HG03558 (cell line): ENCODE data around the gene SMLR1.

Experiments used
- ATAC-seq: cut with Tn5 transposase; IDR thresholded peaks from one replicate; pipeline ENCODE4 v1.9.1; 2021; ENCODE audit warnings: moderate number of reproducible peaks; ENCODE audit not compliant: unreplicated experiment; ENCODE audit errors: extremely low read depth

Gene SMLR1

DNA sequence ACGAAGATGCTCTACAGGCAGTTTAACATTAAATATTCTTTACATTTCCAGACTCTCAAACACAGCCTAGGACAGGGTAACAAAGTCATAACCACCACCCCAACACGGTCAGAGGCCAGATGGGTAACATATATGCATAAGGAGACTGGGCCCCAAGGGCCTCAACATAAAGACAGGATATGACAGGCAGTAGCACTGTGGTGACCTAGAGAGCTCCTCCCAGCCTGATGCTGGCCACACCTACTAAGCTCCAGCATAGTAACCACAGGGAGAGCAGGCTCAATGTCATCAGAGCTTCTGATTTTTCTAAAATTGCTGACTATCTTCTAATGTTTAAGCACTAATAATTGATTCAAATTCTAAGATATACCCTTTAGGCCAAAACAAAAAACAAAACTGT lies 21.7 kb downstream of the SMLR1 start:
- ATAC-seq, result peak; percentile 63

DNA sequence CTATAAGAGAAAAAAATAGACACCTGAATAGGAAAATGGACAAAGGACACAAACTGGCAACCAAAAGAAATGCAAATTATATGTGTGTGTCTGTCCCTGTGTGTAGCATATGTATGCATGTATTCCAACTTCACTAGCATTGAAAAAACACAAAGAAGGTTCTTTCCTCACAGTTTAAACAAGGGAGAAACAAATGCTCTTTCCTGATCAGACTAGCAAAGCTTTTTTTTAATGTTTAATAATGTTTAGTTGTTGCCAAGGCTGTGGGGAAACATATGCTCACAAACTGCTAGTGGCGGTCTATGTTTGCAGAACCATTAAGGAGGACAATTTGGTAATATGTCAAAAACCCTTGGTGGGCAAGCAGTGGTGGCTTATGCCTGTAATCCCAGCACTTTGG lies 22.4 kb downstream of the SMLR1 start:
- no peak for ATAC-seq

DNA sequence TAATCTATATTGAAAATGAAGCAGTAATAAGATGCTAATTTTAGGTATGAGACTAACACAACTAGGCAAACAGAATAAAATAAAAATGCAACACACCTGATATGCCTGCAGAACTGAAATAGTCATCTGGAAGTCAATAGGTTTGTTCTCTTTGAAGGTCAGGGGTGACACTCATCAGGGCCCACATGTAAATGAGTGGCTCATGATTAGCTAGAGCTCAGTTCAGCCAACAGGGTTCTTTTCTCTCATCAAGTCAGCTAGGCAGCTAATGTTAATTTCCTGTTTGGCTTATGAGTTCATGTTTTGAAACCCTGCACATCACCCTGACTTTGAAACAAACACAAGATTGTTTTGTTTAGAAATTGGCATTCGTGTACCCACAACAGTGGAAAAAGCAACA lies 23.8 kb downstream of the SMLR1 start:
- ATAC-seq, result no peak

DNA sequence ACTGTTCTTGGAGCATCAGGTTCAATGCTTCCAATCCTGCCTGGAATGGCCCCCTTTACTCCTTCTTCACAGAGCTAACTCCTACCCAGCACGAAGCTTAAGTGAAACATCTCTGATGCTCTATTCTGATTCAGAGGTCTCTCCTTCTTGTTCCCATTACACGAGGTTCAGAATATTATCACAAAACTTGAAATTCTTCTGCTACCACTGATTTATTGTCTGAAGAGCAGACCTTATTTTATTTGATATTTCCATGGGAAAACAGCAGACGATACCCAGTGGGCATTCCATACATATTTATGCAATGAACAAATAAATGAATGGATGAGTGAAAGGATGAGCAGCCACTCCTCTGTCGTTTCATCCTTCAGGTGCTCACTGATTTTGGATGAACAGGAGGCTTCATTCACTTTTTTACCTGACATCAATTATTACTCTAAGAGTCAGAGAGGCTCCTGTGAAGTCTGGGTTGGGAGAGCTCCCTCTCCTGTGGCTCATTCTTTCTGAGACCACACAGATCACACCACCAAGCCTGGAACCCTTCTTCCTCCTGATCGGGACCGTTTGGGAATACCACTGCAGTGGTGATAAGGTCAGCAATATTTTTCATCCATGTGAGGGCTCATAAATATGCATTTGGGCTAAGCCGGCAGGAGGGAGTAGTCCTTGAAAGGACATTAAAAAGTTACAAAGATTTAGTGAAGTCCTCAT lies 25.8 kb downstream of the SMLR1 start:
- ATAC-seq, result no peak

DNA sequence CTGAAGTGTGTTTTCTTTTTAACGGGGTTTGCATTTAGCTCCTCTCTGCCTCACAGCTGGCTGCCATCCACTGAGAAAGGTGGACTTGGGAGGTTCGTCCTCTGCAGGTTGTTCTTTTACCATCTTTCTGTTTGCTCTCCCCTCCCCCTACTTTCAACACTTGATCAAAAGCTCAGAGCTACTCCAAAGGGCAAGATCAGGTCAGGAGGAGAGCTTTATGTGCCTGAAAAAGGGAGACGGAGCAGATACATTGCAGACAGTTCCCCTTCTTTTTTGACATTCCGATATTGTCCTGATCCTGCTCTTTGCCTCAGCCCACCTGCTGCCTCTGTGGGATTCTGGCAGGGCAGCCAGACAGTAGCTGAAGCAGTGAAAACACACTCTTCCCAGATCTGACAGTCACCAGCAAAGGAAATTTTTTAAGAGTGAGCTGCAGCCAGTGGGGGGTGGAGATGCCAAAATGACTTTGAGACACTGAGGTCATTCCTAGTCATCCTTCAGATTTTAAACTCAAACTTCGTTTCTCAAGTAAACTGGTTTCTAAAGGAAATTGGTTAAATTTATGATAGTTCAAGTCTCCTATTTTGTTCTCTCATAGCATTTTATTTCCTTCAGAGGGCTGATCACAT lies 26.5 kb downstream of the SMLR1 start:
- ATAC-seq, result no peak

DNA sequence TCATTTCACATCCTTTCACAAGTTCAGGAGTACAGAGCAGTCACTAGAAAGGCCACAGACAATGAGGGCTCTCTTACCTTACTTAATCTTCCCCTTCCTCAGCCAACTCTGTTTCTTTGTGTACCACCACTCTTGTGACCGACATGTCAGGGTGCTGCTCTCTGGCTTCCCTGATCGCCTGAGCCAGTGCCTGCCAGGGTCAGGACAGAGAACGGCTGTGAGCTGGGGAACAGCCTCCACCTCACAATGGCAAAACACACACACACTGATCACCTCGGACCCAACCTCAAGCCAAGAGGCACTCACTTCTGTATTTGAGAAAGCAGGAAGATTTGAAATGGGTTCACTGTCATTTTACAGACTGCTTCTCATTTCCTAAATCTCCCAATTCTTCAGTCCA lies 30.8 kb downstream of the SMLR1 start:
- no peak for ATAC-seq

DNA sequence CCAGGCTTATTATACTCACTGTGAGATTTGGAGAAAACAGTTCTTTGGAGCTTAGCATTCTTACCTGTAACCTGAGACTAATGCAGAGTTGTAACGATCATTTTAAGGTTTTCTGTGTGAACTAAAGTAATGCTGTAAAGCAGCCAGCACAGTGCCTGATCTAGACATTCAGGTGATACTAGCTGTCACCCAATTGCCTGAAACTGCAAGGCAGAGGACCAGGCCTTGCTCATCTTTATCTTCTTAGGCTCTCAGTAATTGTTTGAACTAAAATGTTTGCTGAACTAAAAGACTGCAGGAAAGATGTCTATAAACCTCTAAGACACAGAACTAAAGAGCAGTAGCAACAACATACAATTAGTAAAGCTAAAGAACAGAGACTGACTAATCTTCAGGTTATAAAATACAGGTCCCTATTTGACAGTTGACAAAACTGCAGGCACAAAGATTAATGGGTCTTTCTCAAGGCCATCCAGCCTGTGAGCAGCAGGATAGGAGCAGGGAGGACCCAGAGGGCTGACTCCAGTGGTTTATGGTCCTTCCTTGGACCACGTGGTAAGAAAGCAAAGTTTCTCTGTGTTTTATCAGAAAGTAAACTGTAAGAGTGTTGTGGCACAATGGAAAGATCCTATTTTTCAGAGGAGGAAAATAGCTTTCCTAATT lies 31.4 kb downstream of the SMLR1 start:
- no peak for ATAC-seq

DNA sequence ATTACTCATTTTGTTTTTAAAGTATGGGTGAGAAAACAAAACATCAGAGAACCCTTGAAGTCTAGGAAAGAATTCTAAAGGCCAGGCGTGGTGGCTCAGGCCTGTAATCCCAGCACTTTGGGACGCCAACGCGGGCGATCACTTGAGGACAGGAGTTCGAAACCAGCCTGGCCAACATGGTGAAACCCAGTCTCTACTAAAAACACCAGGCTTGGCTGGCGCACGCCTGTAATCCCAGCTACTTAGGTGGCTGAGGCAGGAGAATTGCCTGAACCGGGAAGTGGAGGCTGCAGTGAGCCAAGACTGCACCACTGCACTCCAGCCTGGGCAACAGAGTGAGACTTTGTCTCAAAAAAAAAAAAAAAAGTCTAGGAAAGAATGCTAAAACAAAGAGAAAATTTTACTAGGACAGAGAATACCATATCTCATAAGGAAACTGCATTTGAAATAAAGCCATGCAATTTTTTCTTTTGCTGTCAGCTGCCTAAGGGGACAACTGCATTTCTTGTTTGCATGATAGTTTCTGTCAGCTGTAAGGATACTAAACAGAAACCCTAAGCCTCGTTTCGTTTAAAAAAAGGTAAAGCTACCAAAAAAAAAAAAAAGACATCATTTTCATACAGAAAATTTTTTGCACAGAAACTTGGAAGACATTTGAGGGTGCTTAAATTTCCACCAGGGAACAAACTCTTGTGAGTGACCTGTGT lies 32.1 kb downstream of the SMLR1 start:
- ATAC-seq, result no peak

DNA sequence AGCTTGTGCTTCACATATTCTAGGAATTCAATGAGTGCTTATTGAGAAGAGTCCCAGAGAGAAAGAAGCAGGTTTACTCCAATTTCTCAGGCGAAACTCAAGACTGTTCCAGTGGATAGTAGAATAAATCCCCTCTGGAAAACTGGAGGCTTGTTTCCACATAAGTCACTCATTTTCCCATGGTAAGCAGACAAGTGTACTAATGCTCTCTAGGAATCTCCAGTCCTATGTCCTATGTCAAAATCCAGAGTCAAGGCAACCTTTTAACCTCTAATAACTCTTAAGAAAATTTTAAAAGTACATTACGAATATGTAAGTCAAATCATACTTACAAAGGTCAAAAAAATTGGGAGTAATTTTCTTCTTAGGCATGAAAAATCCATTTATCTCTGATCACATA lies 35.2 kb downstream of the SMLR1 start:
- no peak for ATAC-seq

DNA sequence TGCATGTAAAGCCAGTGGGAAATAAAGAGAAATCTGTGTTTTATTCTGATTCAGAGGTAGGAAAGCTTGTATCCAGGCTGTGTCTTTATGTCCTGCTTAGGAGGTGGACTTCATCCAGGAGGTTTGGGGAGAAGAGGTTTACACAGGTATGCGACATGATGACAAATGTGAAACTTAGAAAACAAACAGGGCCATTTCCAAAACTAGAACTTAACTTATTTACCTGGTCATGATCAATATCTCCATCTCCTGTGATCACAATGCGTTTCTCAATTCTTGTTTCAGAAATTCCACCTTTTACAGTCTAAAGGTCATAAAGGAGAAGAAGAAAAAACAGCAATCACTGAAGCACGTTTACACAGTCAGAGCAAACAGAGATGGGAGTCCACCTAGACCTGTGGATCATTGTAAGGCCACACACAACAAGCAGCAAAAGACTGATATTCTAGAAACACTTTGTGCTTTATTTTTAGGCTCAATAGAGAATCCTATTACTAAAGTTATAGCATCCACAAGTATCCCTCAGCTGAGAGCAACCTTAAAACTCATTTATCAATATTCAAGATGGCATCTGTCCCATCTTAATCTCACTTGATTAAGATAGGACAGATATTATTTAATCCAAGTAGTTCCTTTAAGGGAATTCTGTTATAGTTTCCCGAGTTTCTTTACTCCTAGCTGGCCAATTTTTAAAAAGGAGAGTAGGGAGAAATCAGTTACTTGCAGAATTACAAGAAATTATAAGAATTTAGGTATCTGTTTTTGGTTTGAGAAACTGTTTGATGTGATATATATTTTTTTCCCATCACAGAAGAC lies 36.4 kb downstream of the SMLR1 start:
- no peak for ATAC-seq

DNA sequence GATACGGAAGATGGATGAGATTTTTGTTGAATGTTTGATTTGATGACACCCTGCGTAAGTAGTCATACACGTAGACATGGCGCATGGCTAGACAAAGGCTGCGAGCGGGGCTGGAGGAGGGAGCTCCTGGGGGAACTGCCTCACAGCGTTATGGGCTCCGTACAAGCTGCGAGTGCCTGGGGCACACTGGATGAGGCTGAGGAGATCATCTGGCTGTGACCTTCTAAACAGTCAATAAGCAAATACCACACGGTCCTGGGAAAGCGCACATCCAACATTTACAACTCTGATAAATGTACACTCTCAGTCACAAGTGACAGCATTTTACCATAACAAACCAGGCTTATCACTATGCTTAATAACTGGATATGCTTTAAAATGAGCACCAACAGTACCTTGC lies 37.1 kb downstream of the SMLR1 start:
- ATAC-seq, result no peak

DNA sequence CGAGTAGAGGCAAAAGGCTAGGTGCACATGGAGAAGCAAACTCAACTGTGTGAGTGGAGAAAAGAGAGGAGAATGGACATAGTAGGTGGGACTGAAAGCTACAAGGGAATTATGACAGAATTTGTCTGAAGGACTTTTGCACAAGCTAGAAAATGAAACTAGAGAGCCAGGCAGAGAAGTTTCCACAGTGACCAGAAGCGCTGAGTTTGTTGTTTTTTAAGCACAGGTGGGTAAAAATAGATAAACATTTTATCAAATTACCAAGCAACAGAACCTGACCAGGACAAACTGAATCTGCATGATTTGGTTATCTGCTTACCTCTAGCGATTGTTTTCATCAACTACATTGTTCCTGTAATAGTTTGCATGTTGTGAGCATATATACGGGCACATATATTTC lies 38.6 kb downstream of the SMLR1 start:
- no peak for ATAC-seq

DNA sequence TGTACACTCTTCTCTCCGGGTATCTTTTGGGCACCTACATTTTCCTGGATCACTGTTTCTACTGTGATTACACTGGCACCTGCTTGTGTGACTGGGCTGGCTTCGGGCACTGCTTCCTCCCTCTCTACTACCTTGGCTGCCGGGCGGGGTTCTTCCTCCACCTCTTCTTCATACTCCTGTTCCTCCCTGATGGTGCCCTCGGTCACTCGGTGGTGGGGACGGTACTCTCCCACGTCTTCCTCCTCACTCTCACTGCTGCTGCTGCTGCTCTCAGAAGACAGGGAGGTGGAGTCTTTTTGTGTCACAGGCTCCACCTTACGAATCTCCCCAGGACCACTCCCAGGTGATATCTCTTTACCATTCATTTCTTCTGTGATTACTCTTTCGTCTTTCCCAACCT lies 42.5 kb downstream of the SMLR1 start:
- ATAC-seq, result no peak

DNA sequence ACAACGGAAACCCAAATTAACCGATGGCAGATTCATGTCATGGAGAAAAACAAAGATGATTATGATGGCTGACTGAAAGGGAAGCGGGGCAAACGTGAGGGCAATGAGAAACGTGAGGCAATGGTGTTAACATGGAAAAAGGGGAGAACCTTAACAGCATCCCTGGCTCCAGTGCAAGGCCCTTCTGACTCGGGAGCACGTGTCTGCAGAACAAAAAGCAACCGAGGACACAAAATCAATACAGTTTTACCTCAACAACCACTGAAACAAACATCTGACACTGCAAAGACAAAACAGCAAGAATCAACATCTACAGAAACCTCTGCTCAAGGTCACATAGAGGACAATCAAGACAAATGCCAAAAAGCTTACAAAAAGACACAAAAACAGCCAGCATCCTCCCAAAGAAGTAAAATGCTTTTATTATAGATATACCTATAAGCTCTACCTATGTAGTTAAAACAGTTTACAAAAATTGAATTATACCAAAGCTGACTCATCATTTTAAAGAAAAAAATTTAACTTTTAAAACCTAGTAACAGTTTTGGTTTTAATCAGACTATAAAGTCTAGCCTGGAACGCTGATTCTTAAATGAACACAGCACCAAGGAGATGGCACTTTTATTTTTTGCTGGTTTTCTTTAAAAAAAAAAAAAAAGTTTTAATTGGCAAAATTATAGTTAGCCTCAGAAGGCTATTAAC lies 43.1 kb downstream of the SMLR1 start:
- no peak for ATAC-seq

DNA sequence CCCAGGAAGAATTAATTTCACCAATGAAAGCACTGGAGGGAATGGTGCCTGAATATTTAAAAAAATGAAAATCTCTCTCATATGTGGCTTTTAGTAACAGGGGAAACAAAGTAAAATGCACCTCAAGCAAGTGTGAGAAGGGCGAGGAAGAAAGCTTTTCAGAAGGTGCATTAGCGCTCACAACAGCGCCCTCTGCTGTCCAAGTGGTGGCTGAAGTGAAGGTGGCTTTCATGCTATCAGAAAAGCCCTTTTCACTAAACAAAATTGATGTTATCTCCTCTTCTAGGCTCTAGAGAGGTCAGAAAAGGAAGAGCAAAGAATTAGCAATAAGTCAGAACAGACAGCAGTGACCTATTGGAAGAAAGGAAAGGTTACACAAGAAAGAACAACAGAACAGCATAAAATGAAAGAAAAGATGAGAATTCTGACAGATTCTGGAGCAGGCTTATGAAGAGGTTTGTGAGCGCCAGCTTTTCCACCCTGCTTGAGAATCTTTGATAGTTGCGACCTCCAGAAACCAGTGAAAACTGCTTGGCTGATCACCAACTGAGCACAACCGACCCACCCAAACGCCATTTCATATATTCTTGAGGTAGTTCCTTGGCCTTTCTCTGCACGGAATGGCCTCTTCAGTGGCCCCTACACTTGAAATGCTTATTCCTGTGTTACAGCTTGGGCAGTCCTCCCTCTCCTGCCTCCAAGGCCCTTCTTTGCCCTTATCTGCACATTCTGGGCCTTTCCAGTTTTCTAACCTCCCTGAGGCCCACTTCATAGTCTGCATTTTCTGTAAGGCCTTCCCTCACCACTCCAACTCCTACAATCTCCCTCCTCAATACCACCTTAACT lies 45.3 kb downstream of the SMLR1 start:
- ATAC-seq, result no peak

DNA sequence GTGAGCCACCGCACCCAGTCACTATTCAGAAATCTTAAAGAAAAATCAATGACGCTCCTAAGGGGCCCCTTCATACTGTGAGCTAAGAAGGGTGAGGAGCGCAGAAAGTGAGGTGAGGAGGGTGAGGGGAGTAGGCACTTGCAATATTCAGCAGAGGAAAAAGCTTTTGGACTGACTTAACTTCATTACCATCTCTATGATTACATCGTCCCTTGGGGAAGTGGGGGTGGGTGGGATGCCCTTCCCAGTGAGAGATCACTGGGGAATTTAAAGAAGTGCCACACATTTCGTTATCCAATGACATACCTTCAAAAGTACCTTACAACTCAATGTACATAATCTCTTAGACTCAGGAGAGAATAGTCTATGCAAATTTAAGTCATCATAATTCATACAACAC lies 46.5 kb downstream of the SMLR1 start:
- no peak for ATAC-seq

DNA sequence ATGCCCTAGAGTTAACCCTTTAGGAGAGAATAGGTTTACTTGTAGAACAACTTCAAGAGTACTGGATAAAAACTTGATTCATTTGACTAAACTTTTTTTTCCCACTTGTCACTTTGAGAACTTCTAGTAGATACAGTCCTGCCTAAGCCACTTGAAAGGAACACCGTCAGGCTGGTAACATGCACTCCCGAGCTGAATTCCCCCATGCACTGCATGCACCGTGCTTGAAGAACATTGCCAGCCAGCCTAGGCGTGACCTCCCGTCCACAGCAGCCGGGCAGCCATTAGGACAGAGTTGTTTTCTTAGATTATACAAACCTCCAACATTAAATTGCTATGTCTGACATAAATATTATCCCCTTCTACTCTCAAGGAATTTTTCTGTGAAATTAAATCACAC lies 52.6 kb downstream of the SMLR1 start:
- no peak for ATAC-seq

DNA sequence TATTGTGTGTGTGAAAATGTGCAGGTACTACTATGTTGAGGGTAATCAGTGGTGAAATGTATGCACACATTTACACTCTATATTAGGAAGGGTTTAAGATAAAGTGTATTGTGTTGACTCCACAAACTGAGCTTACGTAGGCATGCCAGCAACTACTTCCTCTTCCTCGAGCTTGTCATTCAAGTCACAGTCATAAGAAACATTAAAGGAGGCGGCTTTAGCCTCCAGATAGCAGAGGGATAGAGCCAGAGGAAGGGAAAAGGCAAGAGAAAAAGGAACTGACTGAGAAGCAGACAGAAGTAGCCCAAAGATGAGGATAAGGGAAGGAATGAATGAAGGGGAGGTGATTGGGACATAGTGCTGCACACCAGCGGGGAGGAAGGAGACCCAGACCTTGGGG lies 55.2 kb downstream of the SMLR1 start:
- no peak for ATAC-seq
